Stimulated activated CD8-positive, alpha-beta memory T cell treated with anti-CD3 and anti-CD28 coated beads, Interleukin-12 subunit alpha, Interleukin-12 subunit beta, amount 100 ng/mL, for 24 hours (primary cell): ENCODE measurements around the gene C1QTNF8.

Source experiments
- DNase-seq: peaks from one replicate; pipeline ENCODE4 v3.0.0-alpha.2; 2020; ENCODE audit errors: extremely low read depth

Gene C1QTNF8

GRCh38 chr16:1077877-1078578 is 18.0 kb downstream of the C1QTNF8 start:
- DNase-seq = no peak

GRCh38 chr16:1076801-1077576 is 19.1 kb downstream of the C1QTNF8 start:
- DNase-seq = no peak

- no peak for DNase-seq
These were observed 20.5 kb downstream of the C1QTNF8 start for GRCh38 chr16:1075546-1075945.

GRCh38 chr16:1074379-1074649 is 21.7 kb downstream of the C1QTNF8 start:
- DNase-seq = no peak

- DNase-seq = no peak
These were observed 22.3 kb downstream of the C1QTNF8 start for GRCh38 chr16:1073566-1074378.

- DNase-seq = no peak
These were observed 22.8 kb downstream of the C1QTNF8 start for GRCh38 chr16:1073262-1073558.

GRCh38 chr16:1072526-1073261 is 23.4 kb downstream of the C1QTNF8 start, which contains the start of gene SSTR5:
TSS of gene SSTR5 (plus strand) at chr16:1072747. CDS start at chr16:1078869, 6,122 bp downstream.
- no peak for DNase-seq

GRCh38 chr16:1071561-1072225 is 24.4 kb downstream of the C1QTNF8 start:
- DNase-seq = no peak

GRCh38 chr16:1070864-1071408 is 25.1 kb downstream of the C1QTNF8 start:
- no peak for DNase-seq

GRCh38 chr16:1070084-1070863 is 25.8 kb downstream of the C1QTNF8 start:
- no peak for DNase-seq

- no peak for DNase-seq
These were observed 26.9 kb downstream of the C1QTNF8 start for GRCh38 chr16:1069154-1069553.

GRCh38 chr16:1068451-1068850 is 27.6 kb downstream of the C1QTNF8 start:
- DNase-seq = no peak

- DNase-seq = no peak
These were observed 28.4 kb downstream of the C1QTNF8 start for GRCh38 chr16:1067629-1068028.

GRCh38 chr16:1066584-1067172 is 29.4 kb downstream of the C1QTNF8 start:
- no peak for DNase-seq

- no peak for DNase-seq
These were observed 30.4 kb downstream of the C1QTNF8 start for GRCh38 chr16:1065469-1066128.

- no peak for DNase-seq
These were observed 32.3 kb downstream of the C1QTNF8 start for GRCh38 chr16:1063728-1064127.

- no peak for DNase-seq
These were observed 33.1 kb downstream of the C1QTNF8 start for GRCh38 chr16:1062895-1063294.

GRCh38 chr16:1061769-1062505 is 34.1 kb downstream of the C1QTNF8 start:
- no peak for DNase-seq
